Natural killer cell (primary cell): ENCODE data around the gene GOLGA1. TPM values are rescaled to one million over a fixed set of nuclear protein-coding genes. Genes with fewer than 3 reads are reported as not detected.

Source experiments
- ATAC-seq, 3 donors: fragments of 150-1000 bp in 2 of 3; fragments of 200-7000 bp in 1 of 3; cut with Tn5 transposase; 1 replicate in 1 of 3; 2 replicates in 2 of 3; pipeline ENCODE4 v1.10.0; 2021; ENCODE audit warnings: mild to moderate bottlenecking in 2 of 3, moderate library complexity in 2 of 3
- DNase-seq, 2 donors: peaks; one replicate each; pipeline versions ENCODE4 v3.0.0 to v3.0.0-alpha.2; 2013 to 2021; ENCODE audit warnings: mixed read lengths in 1 of 2
- H3K27ac ChIP-seq: one replicate; pipeline ENCODE4 v1.5.1; 2013; ENCODE audit warnings: mild to moderate bottlenecking, low read length
- H3K27me3 ChIP-seq: one replicate; pipeline ENCODE4 v1.6.1; 2013; ENCODE audit warnings: low read length; ENCODE audit not compliant: control insufficient read depth, insufficient read depth
- H3K36me3 ChIP-seq: one replicate; pipeline ENCODE4 v1.6.1; 2013; ENCODE audit warnings: low read length; ENCODE audit not compliant: control insufficient read depth, insufficient read depth
- H3K4me1 ChIP-seq: one replicate; pipeline ENCODE4 v1.6.1; 2013; ENCODE audit warnings: low read length; ENCODE audit not compliant: control insufficient read depth, insufficient read depth
- H3K4me3 ChIP-seq: one replicate; pipeline ENCODE4 v1.5.1; 2013; ENCODE audit warnings: low read length
- H3K9me3 ChIP-seq: one replicate; pipeline ENCODE4 v1.6.1; 2013; ENCODE audit warnings: low read length; ENCODE audit not compliant: control insufficient read depth, insufficient read depth
- H3K27ac Mint-ChIP-seq, 2 donors: one replicate each; pipeline ENCODE4 v1.8.0; 2022; ENCODE audit warnings: mild to moderate bottlenecking in 2 of 2, mixed read lengths in 2 of 2, moderate library complexity in 1 of 2
- H3K27me3 Mint-ChIP-seq, 2 donors: one replicate each; pipeline ENCODE4 v1.8.0; 2022; ENCODE audit warnings: low read depth in 2 of 2, mixed read lengths in 2 of 2
- H3K36me3 Mint-ChIP-seq: one replicate; pipeline ENCODE4 v1.8.0; 2022; ENCODE audit warnings: mixed read lengths
- H3K4me1 Mint-ChIP-seq, 2 donors: one replicate each; pipeline ENCODE4 v1.8.0; 2022; ENCODE audit warnings: mixed read lengths in 2 of 2
- H3K4me3 Mint-ChIP-seq: one replicate; pipeline ENCODE4 v1.8.0; 2022; ENCODE audit warnings: mild to moderate bottlenecking, moderate library complexity, mixed read lengths
- H3K9me3 Mint-ChIP-seq, 2 donors: one replicate each; pipeline ENCODE4 v1.8.0; 2022; ENCODE audit warnings: mixed read lengths in 2 of 2
- WGBS: methylation state at CpG from one replicate; pipeline ENCODE4 v1.1.7; 2013; ENCODE audit warnings: missing lambda C conversion rate; ENCODE audit not compliant: insufficient coverage; 5-methylcytosine and 5-hydroxymethylcytosine counted together
- intact Hi-C: fragments of 100-400 bp; cut with micrococcal nuclease; formaldehyde crosslinking; loops from one replicate; pipeline ENCODE4 v1.14.2; 2022
- total RNA-seq, 4 donors: library from RNA; stranded (reverse); fragments of 120-200 nt in 1 of 4; gene quantifications; one replicate each; pipeline versions ENCODE4 v1.2.3 to v1.2.4, GENCODE V29; 2013 to 2022
- TF ChIP-seq, protein P1 (sequence below): fragments of 200-600 bp; IDR thresholded peaks from one replicate; pipeline ENCODE4 v1.8.0; 2022; ENCODE audit warnings: antibody characterized with exemption

Gene GOLGA1
- total RNA-seq, 3 donors from 2014 or later (not counting 1 experiment from before 2014, with no cell fraction given): 21.5 to 32.4 (median 27.0) TPM

DNA sequence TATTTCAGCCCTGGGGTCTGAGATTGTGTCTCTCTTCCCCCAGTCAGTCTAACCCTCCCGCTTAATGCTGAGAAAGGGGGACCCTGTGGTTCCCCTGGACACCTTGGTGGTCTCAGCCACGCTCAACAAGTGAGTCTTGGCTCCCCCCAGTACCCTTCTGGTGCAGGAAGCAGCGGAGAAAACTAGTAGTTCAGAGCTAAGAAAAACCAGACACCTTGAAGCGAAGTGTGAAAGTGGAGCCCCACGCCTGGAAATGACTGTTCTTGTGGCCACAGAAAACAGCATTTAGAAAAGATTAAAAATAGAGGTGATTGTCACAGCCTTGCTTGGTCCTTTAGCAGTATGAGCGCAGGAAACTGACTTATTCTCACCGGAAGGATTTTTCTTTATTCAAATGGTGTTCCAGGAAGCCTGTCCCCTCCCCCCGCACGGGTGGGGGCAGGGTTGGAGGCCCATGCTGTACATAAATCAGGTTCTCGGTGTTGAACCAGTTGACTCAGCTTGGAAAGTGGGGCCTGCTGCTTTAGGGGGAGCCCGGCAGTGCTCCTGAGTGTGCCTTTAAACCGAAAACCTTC is 70.8 kb downstream of the GOLGA1 start:
- ATAC-seq (peak; percentile 70 to 84 (median 70)), DNase-seq (peak; percentile 84 to 90)
- Histone ChIP-seq H3K4me3 (peak overlapping the region; percentile 96), H3K27ac (peak overlapping the region; percentile 96), H3K4me1 (peaks cover 65% of the 10 kb centered on the region), H3K9me3 (no peaks in the 10 kb centered on the region), H3K36me3 (peaks cover 18% of the 10 kb centered on the region), H3K27me3 (no peaks in the 10 kb centered on the region)
- H3K27ac Mint-ChIP-seq: peak overlapping the region; percentile 97
- intact Hi-C loops: loop anchor here (1.0 to 10.0 kb wide), 7 partner anchors 8 to 375 kb away; partner anchors contain the start of genes ARPC5L, GOLGA1, HSPA5 and NR6A1
- under 1% methylated on average over 12 of the region's 12 CpGs for WGBS
- H3K27me3 Mint-ChIP-seq: no peaks in the 10 kb centered on the region
- H3K4me3 Mint-ChIP-seq: peak overlapping the region; percentile 97
- peaks cover 6% of the 10 kb centered on the region for H3K36me3 Mint-ChIP-seq
- TF ChIP-seq, protein P1, sequence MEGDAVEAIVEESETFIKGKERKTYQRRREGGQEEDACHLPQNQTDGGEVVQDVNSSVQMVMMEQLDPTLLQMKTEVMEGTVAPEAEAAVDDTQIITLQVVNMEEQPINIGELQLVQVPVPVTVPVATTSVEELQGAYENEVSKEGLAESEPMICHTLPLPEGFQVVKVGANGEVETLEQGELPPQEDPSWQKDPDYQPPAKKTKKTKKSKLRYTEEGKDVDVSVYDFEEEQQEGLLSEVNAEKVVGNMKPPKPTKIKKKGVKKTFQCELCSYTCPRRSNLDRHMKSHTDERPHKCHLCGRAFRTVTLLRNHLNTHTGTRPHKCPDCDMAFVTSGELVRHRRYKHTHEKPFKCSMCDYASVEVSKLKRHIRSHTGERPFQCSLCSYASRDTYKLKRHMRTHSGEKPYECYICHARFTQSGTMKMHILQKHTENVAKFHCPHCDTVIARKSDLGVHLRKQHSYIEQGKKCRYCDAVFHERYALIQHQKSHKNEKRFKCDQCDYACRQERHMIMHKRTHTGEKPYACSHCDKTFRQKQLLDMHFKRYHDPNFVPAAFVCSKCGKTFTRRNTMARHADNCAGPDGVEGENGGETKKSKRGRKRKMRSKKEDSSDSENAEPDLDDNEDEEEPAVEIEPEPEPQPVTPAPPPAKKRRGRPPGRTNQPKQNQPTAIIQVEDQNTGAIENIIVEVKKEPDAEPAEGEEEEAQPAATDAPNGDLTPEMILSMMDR: no peak
- no peaks in the 10 kb centered on the region for H3K9me3 Mint-ChIP-seq
- peaks cover 60% of the 10 kb centered on the region in 2 donors for H3K4me1 Mint-ChIP-seq

DNA sequence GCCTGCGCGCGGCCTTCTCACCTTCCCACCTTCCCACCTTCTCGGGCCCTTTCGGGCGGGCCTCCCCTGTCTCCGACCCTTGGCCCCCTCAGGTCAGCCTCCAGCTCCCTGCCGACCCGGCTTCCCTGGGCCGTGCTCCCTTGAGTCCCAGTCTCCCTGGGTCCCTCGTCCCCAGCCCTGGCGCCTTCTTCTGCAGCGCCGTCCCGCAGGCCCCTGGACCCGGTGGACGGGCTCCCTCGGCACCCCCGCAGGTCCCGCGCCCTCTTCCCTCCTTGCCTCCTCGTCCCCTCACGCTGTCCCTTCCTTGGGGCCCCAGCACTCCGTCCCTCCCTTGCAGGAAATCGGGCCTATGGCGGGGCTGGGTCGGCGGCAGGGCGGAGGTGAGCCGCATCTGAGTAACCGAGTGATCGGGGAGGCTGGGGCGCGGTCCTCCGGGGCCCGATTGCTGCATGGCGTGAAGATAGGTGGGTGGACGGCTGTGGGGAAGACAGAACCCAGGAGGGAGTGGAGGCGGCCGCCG is 71.4 kb downstream of the GOLGA1 start:
- DNase-seq (no peak), ATAC-seq (peak; percentile 22 to 24 (median 22))
- no peaks in the 10 kb centered on the region for H3K9me3 ChIP-seq
- Mint-ChIP-seq H3K36me3 (peaks cover 6% of the 10 kb centered on the region), H3K27me3 (no peaks in the 10 kb centered on the region), H3K9me3 (no peaks in the 10 kb centered on the region), H3K27ac (peak overlapping the region; percentile 97), H3K4me3 (peak overlapping the region; percentile 97), H3K4me1 (peaks cover 54 to 55% of the 10 kb centered on the region in 2 donors)
- no peaks in the 10 kb centered on the region for H3K27me3 ChIP-seq
- H3K4me3 ChIP-seq: peak overlapping the region; percentile 96
- H3K27ac ChIP-seq: peak overlapping the region; percentile 96
- intact Hi-C loops: loop anchor here (10.0 kb wide), 2 partner anchors 275 to 375 kb away; partner anchors contain the start of genes HSPA5 and SCAI
- under 1% methylated on average over 41 of the region's 41 CpGs for WGBS
- TF ChIP-seq, protein P1: no peak
- peaks cover 59% of the 10 kb centered on the region for H3K4me1 ChIP-seq
- H3K36me3 ChIP-seq: peaks cover 14% of the 10 kb centered on the region

DNA sequence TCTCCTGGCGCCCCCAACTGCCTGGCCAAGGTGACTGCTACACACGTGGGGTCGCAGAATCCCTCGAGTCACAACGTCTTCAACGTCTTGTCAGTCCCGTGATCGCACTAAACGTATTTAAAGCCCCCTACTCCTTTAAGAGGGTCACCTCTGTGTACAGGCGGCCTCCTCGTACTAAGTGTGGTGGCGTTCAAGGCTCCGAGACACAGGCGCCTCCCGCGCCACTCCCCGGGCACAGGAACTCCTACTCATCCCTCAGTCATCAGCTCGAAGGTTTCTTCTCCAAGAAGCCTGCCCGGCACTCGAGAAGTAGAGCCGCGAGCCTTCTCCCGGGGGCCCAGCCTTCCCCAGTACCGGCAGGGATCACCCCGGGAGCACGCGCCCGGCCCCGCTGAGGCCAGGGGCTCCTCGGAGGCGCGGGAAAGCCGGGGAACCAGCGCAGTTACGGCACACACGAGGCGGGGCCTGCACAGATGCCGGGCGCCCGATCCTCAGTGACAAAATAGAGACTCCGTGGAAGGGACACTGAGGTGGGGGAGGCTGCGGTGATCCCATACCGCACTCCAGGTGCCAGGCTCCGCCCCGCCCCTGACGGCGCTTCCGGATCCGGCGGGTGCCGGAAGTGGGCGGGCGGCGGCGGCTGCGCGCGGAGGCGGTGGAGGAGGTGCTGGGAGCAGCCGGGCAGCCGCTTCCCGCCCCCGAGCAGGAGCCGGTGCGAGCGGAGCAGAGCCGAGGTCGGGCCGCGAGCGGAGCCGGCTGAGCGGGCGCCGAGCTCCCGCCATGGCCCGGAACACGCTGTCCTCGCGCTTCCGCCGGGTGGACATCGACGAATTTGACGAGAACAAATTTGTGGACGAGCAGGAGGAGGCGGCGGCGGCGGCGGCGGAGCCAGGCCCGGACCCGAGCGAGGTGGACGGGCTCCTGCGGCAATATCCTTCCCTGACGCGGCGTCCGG is 72.1 kb downstream of the GOLGA1 start:
- peak; percentile 47 to 79 (median 73) for ATAC-seq
- intact Hi-C loops: loop anchor here (10.0 kb wide), 2 partner anchors 276 to 376 kb away; partner anchors contain the start of genes HSPA5 and SCAI
- peak; percentile 92 to 94 for DNase-seq
- Histone ChIP-seq H3K27me3 (no peaks in the 10 kb centered on the region), H3K27ac (peak overlapping the region; percentile 96), H3K4me3 (peak overlapping the region; percentile 96), H3K36me3 (peaks cover 10% of the 10 kb centered on the region), H3K4me1 (peaks cover 52% of the 10 kb centered on the region), H3K9me3 (no peaks in the 10 kb centered on the region)
- H3K4me1 Mint-ChIP-seq: peaks cover 47 to 48% of the 10 kb centered on the region in 2 donors
- H3K27ac Mint-ChIP-seq: peak overlapping the region; percentile 97
- H3K27me3 Mint-ChIP-seq: no peaks in the 10 kb centered on the region
- peaks cover 6% of the 10 kb centered on the region for H3K36me3 Mint-ChIP-seq
- WGBS: under 1% methylated on average over 101 of the region's 101 CpGs
- TF ChIP-seq, protein P1: no peak
- H3K9me3 Mint-ChIP-seq: no peaks in the 10 kb centered on the region
- H3K4me3 Mint-ChIP-seq: peak overlapping the region; percentile 97
